Panc1 (cell line): ENCODE measurements around the gene ATPAF2.

Source experiments
- CTCF ChIP-seq: fragments of 450-650 bp; IDR thresholded peaks from 2 replicates; pipeline ENCODE4 v1.5.1; 2017; ENCODE audit warnings: mild to moderate bottlenecking
- POLR2AphosphoS5 ChIP-seq: IDR thresholded peaks from 2 replicates; pipeline ENCODE4 v1.6.1; 2012; ENCODE audit warnings: mild to moderate bottlenecking, low read depth, low read length, moderate library complexity

DNA sequence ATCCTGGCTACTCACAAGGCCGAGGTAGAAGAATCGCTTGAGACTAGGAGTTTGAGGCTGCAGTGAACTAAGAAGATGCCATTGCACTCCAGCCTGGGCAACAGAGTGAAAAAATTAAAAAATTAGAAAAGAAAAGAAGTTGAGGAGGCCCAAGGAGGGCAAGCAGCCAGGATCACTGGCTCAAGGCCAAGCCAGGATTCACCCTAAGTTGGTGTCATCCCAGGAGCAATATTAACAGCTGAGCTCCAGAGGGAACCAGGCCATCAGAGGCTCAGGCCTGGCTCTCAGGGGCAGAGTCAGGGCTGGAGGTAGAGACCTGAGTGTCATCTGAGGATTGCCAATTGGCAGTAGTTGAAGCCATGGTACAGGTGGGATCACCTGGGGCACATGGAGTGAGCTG is 45.6 kb downstream of the ATPAF2 start:
- TF ChIP-seq CTCF (no peak), POLR2AphosphoS5 (no peak)
